Measurements from ENCODE around the gene RPL13. TPM values are rescaled to one million over a fixed set of nuclear protein-coding genes. Genes with fewer than 3 reads are reported as not detected.
A peak's percentile ranks its signal among the peaks of the same experiment; 100 is the strongest.

The RPL13 gene
- total and polyA plus RNA-seq, 2 experiments from 2014 or later: 1,293 to 5,939 TPM

DNA sequence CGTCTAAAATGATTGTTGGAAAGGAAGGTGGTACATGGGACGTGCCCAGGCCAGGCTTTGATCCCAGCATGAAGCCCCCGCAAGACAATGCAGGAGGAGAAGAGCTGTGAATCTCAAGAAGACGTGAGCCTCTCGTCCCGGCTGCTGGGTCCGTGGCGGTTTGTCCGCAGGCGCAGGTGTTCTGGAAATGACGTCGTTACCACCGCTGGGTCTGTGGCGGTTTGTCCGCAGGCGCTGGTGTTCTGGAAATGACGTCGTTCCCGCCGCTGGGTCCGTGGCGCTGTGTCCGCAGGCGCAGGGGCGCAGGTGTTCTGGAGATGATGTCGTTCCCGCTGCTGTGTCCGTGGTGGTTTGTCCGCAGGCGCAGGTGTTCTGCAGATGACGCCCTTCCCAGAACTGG, 38.2 kb upstream of the RPL13 start:
- Histone ChIP-seq H3K36me3 (peaks cover 49% of the 10 kb centered on the region), H3K27me3 (no peaks in the 10 kb centered on the region), H3K27ac (no peak overlapping the region), H3K9me3 (ENCODE audit: low read depth) (no peaks in the 10 kb centered on the region), H3K4me1 (ENCODE audit: low read depth) (peaks cover 8% of the 10 kb centered on the region), H3K4me3 (no peak overlapping the region)
- DNase-seq (ENCODE audit: low read depth in 1 of 2, low spot score in 1 of 2): no peak
- TF ChIP-seq, protein P1, sequence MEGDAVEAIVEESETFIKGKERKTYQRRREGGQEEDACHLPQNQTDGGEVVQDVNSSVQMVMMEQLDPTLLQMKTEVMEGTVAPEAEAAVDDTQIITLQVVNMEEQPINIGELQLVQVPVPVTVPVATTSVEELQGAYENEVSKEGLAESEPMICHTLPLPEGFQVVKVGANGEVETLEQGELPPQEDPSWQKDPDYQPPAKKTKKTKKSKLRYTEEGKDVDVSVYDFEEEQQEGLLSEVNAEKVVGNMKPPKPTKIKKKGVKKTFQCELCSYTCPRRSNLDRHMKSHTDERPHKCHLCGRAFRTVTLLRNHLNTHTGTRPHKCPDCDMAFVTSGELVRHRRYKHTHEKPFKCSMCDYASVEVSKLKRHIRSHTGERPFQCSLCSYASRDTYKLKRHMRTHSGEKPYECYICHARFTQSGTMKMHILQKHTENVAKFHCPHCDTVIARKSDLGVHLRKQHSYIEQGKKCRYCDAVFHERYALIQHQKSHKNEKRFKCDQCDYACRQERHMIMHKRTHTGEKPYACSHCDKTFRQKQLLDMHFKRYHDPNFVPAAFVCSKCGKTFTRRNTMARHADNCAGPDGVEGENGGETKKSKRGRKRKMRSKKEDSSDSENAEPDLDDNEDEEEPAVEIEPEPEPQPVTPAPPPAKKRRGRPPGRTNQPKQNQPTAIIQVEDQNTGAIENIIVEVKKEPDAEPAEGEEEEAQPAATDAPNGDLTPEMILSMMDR (IDR thresholded peaks at IDR 0.05; ENCODE audit: low read depth, low read length): no peak

DNA sequence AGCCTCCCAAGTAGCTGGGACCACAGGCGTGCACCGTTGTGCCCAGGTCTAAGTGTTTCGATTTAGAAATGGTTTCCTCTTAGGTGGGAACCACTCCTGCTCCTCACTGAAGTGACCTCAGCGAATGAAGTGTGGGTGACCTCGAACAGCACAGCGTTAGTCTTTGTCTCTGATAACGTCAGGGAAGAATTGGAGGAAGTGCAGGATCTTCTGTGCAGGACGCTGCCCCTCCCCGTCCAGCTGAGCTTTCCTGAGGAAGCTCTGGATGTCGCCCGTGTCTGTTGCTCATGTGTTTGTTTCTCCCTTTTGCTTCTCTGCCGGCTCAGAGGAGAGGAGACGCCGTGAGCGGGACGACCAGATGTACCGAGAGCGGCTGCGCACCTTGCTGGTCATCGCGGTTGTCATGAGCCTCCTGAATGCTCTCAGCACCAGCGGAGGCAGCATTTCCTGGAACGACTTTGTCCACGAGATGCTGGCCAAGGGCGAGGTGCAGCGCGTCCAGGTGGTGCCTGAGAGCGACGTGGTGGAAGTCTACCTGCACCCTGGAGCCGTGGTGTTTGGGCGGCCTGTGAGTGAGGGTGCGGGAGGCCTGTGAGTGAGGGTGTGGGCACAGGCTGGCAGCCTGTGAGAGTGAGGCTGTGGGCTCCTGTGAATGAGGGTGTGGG, 36.7 kb upstream of the RPL13 start:
- Histone ChIP-seq H3K27ac (no peak overlapping the region), H3K36me3 (peaks cover 41% of the 10 kb centered on the region), H3K9me3 (ENCODE audit: low read depth) (no peaks in the 10 kb centered on the region), H3K4me1 (ENCODE audit: low read depth) (peaks cover 8% of the 10 kb centered on the region), H3K27me3 (no peaks in the 10 kb centered on the region), H3K4me3 (no peak overlapping the region)
- TF ChIP-seq, protein P1 (IDR thresholded peaks at IDR 0.05; ENCODE audit: low read depth, low read length): no peak
- no peak for DNase-seq (ENCODE audit: low read depth in 1 of 2, low spot score in 1 of 2)

DNA sequence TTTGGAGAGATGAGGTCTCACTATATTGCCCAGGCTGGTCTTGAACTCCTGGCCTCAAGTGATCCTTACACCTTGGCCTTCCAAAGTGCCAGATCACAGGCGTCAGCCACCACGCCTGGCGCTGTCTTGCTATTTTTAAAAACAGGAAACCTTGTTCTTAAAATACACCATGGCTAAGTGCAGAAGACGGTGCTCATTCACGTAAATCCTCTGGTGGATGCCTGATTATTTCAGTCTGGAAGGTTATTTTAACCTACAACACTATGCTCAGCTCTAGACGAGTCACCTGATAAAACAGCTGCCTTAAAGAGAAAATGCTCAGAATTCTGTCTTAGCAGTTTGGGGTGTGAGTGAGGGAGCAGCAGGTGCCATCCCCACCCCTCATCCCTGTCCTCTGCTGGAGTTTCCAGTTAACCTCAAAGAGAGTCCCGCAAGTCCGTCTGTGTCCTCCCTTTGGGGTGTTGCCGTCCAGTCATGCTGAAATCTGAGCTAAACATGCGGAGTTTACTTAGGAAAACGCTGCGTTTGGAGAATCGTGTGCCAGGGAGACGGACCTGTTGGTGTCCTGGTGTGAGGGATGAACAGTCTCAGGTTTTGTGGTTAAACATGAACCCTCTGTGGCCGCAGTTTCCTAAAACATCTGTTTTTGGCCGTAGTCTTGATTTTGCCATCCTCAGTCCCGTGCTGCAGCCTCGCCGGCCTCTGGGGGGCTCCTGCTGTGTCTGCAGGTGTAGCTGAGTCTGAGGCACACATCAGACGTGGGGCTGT, 35.2 kb upstream of the RPL13 start:
- TF ChIP-seq, protein P1 (IDR thresholded peaks at IDR 0.05; ENCODE audit: low read depth, low read length): no peak
- peaks cover 46% of the 10 kb centered on the region for H3K36me3 ChIP-seq
- DNase-seq (ENCODE audit: low read depth in 1 of 2, low spot score in 1 of 2): peak in 1 of 2 donors; percentile 56

DNA sequence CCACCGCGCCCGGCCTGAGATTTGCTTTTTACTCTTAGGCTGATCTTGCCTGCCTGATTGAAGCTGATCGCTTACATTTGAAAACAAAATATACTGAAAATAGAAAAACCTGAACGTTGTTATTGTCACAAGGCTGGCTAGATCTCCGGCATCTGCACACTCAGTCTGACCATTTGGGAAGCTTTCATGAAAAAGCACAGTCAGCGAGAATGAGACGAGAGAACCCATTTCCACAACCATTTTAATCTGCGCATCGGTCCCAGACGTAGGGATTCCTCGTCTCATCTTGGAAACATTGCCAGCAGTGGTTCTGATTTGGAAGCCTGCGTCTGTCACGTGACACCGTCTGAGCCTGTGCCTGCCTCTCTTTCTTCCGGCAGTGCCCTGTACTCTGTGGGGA, 31.4 kb upstream of the RPL13 start:
- DNase-seq (ENCODE audit: low read depth in 1 of 2, low spot score in 1 of 2): no peak
- TF ChIP-seq, protein P1 (IDR thresholded peaks at IDR 0.05; ENCODE audit: low read depth, low read length): no peak
- Histone ChIP-seq H3K9me3 (ENCODE audit: low read depth) (no peaks in the 10 kb centered on the region), H3K27me3 (no peaks in the 10 kb centered on the region), H3K27ac (no peak overlapping the region), H3K4me1 (ENCODE audit: low read depth) (peaks cover 8% of the 10 kb centered on the region), H3K36me3 (peaks cover 50% of the 10 kb centered on the region), H3K4me3 (no peak overlapping the region)

More for the DNA sequence above, 35.2 kb upstream of the RPL13 start:
- Histone ChIP-seq H3K27me3 (no peaks in the 10 kb centered on the region), H3K4me1 (ENCODE audit: low read depth) (peaks cover 8% of the 10 kb centered on the region), H3K27ac (peak overlapping the region; percentile 86), H3K9me3 (ENCODE audit: low read depth) (no peaks in the 10 kb centered on the region), H3K4me3 (no peak overlapping the region)

DNA sequence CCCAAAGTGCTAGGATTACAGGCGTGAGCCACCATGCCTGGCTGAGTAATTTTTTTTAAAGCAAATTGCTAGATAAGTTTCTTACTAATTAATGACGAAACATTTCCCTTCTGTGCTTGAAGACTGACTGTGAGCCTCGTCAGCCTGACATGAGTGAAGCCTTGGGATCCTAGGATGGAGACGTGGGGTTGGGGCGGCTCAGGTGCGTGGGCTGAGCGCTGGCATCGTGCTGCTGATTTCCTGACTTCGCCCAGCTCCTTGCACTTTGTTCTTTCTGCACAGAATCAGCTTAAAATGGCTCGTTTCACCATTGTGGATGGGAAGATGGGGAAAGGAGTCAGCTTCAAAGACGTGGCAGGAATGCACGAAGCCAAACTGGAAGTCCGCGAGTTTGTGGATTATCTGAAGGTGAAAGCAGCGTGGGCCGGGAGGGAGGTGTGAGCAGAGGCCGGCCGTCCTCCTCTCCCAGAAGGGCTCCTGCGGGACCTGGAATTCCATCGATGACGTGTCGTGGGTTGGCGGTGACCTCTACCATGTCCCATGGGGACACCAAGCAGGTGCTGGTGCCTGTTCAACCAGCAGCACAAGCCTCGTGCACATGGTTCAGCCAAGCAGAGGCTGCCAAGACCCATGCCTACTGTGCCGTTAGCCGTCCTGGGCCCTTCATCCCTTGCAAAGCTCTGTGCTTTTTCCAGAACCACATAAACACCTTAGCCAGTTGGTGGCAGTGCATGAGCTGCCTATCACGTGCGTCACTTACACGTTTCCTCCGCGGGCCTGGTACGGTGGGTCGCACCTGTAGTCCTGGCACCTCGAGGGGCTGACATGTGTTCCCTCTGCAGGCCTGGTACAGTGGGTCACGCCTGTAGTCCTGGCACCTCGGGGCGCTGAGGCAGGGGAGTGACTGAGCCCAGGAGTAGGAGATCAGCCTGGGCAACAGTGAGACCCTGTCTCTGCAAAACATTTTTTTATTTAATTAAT, 29.8 kb upstream of the RPL13 start:
- Histone ChIP-seq H3K27me3 (no peaks in the 10 kb centered on the region), H3K4me3 (no peak overlapping the region), H3K27ac (no peak overlapping the region), H3K9me3 (ENCODE audit: low read depth) (no peaks in the 10 kb centered on the region), H3K36me3 (peaks cover 56% of the 10 kb centered on the region), H3K4me1 (ENCODE audit: low read depth) (peaks cover 2% of the 10 kb centered on the region)
- no peak for DNase-seq (ENCODE audit: low read depth in 1 of 2, low spot score in 1 of 2)
- TF ChIP-seq, protein P1 (IDR thresholded peaks at IDR 0.05; ENCODE audit: low read depth, low read length): no peak
